Liver (tissue), 3 donors: Measurements from ENCODE around the gene ERMN.

Source experiments
- FOXA1 ChIP-seq: IDR thresholded peaks from 2 replicates; pipeline ENCODE4 v1.6.1; 2016; ENCODE audit warnings: antibody characterized with exemption
- JUND ChIP-seq, 2 donors: IDR thresholded peaks; 2 replicates each; pipeline ENCODE4 v1.6.1; 2016; ENCODE audit warnings: antibody characterized with exemption in 2 of 2
- RAD21 ChIP-seq, 2 donors: IDR thresholded peaks; 2 replicates each; pipeline ENCODE4 v1.6.1; 2016; ENCODE audit warnings: antibody characterized with exemption in 2 of 2, mild to moderate bottlenecking in 2 of 2
- RXRA ChIP-seq, 2 donors: IDR thresholded peaks; 2 replicates each; pipeline ENCODE4 v1.6.1; 2017 to 2018; ENCODE audit warnings: antibody characterized with exemption in 2 of 2, mild to moderate bottlenecking in 1 of 2
- SP1 ChIP-seq: IDR thresholded peaks from 2 replicates; pipeline ENCODE4 v1.6.1; 2018; ENCODE audit warnings: antibody characterized with exemption, mild to moderate bottlenecking
- TAF1 ChIP-seq: conservative IDR thresholded peaks from 2 replicates; pipeline ENCODE4 v1.6.1; 2016; ENCODE audit warnings: antibody characterized with exemption, mild to moderate bottlenecking
- YY1 ChIP-seq: IDR thresholded peaks from 2 replicates; pipeline ENCODE4 v1.6.1; 2016; ENCODE audit warnings: antibody characterized with exemption, mild to moderate bottlenecking
- TF ChIP-seq, protein P1 (sequence below): fragments of 150-350 bp; IDR thresholded peaks from 2 replicates; pipeline ENCODE4 v1.5.1; 2017; ENCODE audit warnings: improper control_type of control experiment, low read depth, low read length; ENCODE audit not compliant: missing input control
- donor health status: healthy.
- donor health status: healthy.

DNA sequence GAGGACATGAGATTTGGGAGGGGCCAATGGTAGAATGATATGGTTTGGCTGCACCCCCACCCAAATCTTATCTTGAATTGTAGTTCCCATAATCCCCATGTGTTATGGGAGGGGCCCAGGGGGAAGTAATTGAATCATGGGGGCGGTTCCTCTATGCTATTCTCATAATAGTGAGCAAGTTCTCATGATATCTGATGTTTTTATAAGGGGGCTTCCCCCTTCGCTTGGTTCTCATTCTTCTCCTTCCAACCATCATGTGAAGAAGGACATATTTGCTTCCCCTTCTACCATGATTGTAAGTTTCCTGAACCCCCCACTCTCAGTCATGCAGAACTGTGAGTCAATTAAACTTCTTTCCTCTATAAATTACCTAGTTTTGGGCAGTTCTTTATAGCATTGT, 37.0 kb upstream of the ERMN start:
- TF ChIP-seq RXRA (IDR thresholded peaks at IDR 0.05): no peak
- TF ChIP-seq, protein P1, sequence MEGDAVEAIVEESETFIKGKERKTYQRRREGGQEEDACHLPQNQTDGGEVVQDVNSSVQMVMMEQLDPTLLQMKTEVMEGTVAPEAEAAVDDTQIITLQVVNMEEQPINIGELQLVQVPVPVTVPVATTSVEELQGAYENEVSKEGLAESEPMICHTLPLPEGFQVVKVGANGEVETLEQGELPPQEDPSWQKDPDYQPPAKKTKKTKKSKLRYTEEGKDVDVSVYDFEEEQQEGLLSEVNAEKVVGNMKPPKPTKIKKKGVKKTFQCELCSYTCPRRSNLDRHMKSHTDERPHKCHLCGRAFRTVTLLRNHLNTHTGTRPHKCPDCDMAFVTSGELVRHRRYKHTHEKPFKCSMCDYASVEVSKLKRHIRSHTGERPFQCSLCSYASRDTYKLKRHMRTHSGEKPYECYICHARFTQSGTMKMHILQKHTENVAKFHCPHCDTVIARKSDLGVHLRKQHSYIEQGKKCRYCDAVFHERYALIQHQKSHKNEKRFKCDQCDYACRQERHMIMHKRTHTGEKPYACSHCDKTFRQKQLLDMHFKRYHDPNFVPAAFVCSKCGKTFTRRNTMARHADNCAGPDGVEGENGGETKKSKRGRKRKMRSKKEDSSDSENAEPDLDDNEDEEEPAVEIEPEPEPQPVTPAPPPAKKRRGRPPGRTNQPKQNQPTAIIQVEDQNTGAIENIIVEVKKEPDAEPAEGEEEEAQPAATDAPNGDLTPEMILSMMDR: no peak
- no peak for TF ChIP-seq FOXA1
- TF ChIP-seq TAF1: no peak
- no peak for TF ChIP-seq YY1
- no peak for TF ChIP-seq JUND (IDR thresholded peaks at IDR 0.05)
- TF ChIP-seq RAD21 (IDR thresholded peaks at IDR 0.05): no peak
- no peak for TF ChIP-seq SP1
